B cell (primary cell): Measurements from ENCODE around the gene POLD4.

Experiments
- EZH2 ChIP-seq: IDR thresholded peaks from 2 replicates; pipeline ENCODE4 v1.6.1; 2012; ENCODE audit warnings: borderline replicate concordance, low read depth, mild to moderate bottlenecking, moderate library complexity, low read length; ENCODE audit not compliant: insufficient read depth, poor library complexity, severe bottlenecking
- TF ChIP-seq, protein P1 (sequence below): fragments of 200-600 bp; IDR thresholded peaks from one replicate; pipeline ENCODE4 v1.8.0; 2022; ENCODE audit warnings: antibody characterized with exemption, mild to moderate bottlenecking

DNA sequence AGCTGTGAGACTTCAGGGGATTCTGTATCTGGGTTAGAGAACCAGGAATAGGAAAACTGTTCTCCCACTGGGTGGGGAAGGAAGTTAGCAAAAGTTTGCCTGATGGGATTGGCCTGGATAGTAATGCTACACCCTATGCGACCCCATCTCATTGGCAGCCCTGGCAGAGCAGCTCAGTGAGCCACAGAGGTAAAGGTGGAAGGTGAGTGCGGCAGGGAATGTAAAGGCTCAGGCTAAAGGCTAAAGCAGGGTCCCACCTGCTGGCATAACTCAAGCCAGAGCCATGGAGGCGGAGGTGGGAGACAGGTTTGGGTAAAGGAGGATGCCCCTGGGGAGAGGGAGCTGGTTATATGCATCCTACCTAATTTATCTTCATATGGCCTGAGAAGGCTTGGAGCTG is 31.3 kb downstream of the POLD4 start:
- TF ChIP-seq, protein P1, sequence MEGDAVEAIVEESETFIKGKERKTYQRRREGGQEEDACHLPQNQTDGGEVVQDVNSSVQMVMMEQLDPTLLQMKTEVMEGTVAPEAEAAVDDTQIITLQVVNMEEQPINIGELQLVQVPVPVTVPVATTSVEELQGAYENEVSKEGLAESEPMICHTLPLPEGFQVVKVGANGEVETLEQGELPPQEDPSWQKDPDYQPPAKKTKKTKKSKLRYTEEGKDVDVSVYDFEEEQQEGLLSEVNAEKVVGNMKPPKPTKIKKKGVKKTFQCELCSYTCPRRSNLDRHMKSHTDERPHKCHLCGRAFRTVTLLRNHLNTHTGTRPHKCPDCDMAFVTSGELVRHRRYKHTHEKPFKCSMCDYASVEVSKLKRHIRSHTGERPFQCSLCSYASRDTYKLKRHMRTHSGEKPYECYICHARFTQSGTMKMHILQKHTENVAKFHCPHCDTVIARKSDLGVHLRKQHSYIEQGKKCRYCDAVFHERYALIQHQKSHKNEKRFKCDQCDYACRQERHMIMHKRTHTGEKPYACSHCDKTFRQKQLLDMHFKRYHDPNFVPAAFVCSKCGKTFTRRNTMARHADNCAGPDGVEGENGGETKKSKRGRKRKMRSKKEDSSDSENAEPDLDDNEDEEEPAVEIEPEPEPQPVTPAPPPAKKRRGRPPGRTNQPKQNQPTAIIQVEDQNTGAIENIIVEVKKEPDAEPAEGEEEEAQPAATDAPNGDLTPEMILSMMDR: no peak
- no peak for TF ChIP-seq EZH2
